ENCODE measurements around the gene TMEM203.

The TMEM203 gene

DNA sequence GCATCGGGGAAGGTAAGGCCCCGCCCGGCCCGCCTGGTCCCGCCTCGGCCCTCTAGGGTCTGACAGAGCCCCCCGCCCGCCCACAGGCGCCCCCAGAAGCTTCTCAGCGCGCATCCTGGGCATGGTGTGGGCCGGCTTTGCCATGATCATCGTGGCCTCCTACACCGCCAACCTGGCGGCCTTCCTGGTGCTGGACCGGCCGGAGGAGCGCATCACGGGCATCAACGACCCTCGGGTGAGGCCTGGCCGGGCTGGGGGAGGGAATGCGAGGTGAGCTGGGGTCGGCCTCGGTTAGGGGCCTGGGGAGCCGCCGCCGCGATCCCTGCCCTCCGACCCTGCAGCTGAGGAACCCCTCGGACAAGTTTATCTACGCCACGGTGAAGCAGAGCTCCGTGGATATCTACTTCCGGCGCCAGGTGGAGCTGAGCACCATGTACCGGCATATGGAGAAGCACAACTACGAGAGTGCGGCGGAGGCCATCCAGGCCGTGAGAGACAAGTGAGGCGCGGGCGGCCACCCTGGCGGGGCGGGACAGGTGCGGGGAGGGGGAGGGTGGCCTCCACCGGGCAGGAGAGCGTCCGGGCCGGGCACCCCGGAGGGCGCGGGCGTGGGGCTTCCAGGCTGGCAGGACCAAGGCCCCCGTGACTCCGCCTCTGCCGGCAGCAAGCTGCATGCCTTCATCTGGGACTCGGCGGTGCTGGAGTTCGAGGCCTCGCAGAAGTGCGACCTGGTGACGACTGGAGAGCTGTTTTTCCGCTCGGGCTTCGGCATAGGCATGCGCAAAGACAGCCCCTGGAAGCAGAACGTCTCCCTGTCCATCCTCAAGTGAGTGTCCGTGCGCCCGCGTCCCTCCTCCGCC lies 42.7 kb downstream of the TMEM203 start:
- no peak for DNase-seq
- in situ Hi-C loops (cut with HindIII; ENCODE audit: low pct_ligation_motif_present, low pct_unique_long_range_greater_than_20kb, low sequenced_read_pairs) = no loop called here

DNA sequence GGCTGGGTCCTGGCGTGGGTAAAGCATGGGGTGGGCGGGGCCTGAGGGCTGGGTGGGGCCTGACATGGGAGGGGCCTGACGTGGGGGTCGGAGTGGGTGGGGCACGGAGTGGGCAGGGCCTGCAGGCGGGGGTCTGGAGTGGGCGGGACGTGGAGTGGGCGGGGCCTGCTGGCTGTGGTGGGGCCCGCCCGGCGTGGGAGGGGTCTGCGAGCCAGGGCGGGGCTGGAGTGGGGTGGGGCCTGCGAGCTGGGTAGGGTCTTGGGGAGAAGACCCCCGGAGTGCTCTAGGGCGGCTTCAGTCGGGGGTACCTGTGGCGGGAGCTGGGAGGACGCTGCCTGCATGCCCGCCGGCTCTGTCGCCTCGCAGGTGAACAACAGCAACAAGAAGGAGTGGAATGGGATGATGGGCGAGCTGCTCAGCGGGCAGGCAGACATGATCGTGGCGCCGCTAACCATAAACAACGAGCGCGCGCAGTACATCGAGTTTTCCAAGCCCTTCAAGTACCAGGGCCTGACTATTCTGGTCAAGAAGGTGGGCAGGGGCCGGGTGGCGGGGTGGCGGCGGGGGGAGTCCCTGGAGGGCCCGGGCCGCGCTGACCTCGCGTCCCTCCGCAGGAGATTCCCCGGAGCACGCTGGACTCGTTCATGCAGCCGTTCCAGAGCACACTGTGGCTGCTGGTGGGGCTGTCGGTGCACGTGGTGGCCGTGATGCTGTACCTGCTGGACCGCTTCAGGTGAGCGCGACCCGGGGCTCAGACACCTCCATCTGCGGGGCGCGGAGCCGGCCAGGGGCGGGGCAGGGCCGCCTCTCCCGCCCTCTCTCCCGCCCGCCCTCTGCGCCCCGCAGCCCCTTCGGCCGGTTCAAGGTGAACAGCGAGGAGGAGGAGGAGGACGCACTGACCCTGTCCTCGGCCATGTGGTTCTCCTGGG lies 43.6 kb downstream of the TMEM203 start:
- in situ Hi-C loops (cut with HindIII; ENCODE audit: low pct_ligation_motif_present, low pct_unique_long_range_greater_than_20kb, low sequenced_read_pairs) = no loop called here
- no peak for DNase-seq

DNA sequence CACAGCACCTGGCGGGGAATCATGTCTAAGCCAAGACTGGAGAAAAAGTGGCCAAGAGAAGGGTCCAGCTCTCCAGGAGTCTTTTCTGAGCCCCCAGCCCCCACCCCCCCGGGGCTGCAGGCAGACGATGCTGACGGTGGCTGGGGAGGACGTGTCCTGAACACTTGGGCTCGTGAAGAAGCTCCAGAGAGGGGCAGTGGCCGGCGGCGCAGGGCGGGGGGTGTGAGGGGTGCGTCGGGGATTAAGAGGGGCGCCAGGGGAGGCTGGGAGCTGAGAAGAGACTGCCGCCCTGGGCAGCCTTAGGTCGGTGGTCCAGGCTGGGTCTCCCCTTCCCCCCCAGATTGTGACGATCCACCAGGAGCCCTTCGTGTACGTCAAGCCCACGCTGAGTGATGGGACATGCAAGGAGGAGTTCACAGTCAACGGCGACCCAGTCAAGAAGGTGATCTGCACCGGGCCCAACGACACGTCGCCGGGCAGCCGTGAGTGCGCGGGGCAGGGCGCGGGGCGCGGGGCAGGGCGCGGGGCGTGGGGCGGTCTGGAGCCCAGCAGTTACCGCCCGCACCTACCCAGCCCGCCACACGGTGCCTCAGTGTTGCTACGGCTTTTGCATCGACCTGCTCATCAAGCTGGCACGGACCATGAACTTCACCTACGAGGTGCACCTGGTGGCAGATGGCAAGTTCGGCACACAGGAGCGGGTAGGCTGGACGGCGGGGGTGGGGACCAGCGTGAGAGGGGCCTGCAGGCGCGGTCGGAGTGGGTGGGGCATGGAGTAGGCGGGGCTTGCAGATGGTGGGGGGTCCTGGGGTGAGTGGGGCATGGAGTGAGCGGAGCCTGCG lies 44.5 kb downstream of the TMEM203 start:
- no peak for DNase-seq
- in situ Hi-C loops (cut with HindIII; ENCODE audit: low pct_ligation_motif_present, low pct_unique_long_range_greater_than_20kb, low sequenced_read_pairs) = no loop called here

DNA sequence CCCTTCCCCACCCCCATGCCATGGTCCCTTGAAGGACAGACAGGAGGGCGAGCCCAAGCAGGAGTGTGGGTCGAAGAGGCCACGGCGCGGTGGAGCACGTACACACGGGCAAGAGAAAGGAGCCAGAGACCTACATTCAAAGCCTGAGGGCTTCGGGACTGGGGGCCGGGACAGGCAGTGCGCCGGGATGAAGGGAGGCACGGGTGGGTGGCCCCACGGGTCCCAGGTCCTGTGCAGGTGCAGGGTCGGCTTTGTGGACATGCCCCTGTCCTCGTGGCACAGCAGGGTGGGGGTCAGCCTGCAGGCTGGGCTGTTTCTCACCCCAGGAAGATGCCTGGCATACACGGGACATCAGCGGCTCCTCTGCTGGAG lies 45.4 kb downstream of the TMEM203 start:
- no peak for DNase-seq
- in situ Hi-C loops (cut with HindIII; ENCODE audit: low pct_ligation_motif_present, low pct_unique_long_range_greater_than_20kb, low sequenced_read_pairs) = no loop called here

DNA sequence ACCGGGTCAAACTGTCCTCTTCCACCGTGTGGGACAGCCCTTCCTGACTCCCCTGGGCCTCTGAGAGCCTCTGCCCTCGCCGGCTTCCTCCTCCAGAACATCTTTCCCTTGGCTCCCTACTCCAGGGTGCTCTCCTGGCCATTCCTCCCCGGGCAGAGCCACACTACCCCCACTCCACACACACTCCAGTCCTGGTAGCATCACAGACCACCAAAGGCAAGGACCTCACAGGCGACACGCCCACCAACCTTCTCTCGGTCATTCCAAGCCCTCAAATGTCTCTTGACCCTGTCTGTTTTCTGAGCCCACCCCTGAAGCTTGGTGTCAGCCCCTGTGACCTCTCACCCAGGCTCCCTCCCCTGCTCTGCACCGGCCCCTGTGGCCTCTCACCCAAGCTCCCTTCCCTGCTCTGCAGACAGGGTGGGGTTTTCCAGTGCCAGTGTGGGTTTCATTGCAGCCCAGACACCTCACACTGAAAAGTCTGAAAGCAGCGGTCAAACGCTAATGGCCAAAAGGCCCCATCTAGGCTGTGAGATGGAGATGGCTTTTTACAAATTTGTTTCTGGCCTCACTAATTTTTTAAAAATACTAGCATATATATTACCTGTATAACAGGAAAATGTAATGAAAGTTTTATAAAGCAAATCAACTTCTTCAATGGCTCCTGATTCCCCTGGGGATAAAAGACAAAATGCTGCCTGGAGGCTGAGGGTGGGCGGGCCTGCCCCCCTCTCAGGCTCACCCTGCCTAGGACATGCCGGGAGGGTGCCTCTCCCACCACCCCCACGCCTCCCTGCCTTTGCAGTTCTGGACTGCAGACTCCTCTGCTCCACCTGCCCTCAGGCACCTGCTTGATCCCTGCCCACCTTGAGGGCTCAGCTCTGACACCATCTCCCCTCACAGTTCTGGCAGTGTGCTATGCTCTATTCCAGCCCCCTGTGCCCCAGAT lies 46.1 kb downstream of the TMEM203 start:
- in situ Hi-C loops (cut with HindIII; ENCODE audit: low pct_ligation_motif_present, low pct_unique_long_range_greater_than_20kb, low sequenced_read_pairs) = no loop called here
- DNase-seq = no peak

DNA sequence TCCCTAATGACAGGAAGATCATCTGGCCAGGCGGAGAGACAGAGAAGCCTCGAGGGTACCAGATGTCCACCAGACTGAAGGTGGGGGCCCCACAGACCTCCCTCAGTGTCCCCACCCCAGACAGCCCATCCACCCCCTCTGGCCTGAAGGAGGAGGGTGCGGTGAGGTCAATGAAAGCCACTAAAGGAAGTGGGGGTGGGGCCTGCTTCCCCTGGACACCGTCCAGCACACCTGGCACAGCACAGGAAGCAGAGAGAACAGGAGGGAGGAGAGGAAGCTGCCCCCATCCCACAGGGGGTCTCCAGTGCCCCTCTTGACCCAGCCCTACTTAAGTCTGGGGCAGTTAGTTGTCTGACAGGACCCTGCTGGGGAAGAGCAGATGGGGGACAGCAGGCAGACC lies 46.8 kb downstream of the TMEM203 start:
- in situ Hi-C loops (cut with HindIII; ENCODE audit: low pct_ligation_motif_present, low pct_unique_long_range_greater_than_20kb, low sequenced_read_pairs) = no loop called here
- DNase-seq = no peak

DNA sequence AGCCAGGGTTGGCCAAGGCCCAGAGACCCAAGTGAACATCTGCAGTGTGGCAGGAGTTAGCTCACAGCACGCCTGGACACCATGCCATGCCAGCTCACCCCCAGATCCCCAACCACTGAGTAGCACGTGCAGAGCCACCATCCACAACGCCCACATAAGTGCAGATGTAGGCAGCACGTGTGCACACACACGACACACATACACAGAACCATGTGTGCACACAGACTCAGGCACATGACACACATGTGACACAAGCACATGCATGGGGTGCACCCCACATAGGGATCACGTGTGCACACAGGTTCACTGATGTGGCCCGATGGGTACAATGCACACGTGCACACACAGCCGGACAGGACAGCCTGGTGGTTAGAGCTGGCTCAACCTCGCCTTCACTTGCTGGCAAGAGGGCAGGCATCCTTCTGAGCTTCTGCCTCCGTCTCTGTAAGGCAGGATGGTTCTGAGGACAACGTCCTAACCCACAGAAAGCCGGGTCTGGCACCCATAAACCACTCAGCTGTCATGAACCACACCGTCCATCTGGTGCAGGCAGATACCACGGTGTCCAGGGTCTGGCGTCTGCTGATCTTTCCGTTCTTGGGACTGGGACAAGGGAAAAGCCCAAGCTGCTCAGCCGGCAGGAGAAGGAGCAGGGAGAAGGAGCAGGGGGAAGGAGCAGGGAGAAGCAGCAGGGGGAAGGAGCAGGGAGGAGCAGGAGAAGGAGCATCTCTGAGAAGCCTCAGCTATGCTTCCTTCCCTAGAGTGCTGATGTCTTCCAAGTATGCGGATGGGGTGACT lies 47.6 kb downstream of the TMEM203 start:
- DNase-seq = no peak
- in situ Hi-C loops (cut with HindIII; ENCODE audit: low pct_ligation_motif_present, low pct_unique_long_range_greater_than_20kb, low sequenced_read_pairs) = no loop called here

DNA sequence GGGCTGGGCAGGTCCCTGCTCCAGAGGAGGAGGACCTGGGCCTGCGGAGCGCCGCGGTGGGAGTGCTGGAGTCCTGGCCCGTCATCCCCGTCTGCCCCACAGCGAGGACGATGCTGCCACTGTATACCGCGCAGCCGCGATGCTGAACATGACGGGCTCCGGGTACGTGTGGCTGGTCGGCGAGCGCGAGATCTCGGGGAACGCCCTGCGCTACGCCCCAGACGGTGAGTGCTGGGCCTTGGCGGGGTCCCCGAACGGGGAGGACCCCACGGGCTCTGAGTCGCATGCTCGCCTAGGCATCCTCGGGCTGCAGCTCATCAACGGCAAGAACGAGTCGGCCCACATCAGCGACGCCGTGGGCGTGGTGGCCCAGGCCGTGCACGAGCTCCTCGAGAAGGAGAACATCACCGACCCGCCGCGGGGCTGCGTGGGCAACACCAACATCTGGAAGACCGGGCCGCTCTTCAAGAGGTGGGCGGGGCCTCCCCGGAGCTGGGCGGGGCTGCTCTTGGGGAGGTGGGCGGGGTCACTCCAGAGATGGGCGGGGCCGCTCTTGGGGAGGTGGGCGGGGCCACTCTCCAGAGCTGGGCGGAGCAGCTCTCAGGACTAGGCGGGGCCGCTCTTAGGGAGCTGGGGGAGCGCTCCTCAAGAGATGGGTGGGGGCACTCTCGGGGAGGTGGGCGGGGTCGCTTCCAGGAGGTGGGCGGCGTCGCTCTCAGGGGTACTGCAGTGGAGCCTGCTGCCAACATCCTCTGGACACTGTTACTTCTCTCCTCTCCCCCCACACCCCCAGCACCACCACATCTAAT lies 48.7 kb downstream of the TMEM203 start:
- DNase-seq = no peak
- in situ Hi-C loops (cut with HindIII; ENCODE audit: low pct_ligation_motif_present, low pct_unique_long_range_greater_than_20kb, low sequenced_read_pairs) = no loop called here
